Gastrocnemius medialis (tissue), 4 donors: ENCODE measurements around the gene MED12. TPM values are rescaled to one million over a fixed set of nuclear protein-coding genes. Genes with fewer than 3 reads are reported as not detected.

Experiments used
- ATAC-seq, 2 donors: fragments of 150-250 bp; one replicate each; pipeline ENCODE4 v1.9.1; 2016
- DNase-seq, 2 donors: peaks; one replicate each; pipeline ENCODE4 v3.0.0-alpha.2; 2019
- H3K27ac ChIP-seq, 4 donors: fragments of 200-600 bp; sonication (generic); 1 replicate in 1 of 4; 2 replicates in 3 of 4; pipeline ENCODE4 v1.5.1; 2016 to 2018; ENCODE audit warnings: mild to moderate bottlenecking in 2 of 4, moderate library complexity in 1 of 4
- H3K27me3 ChIP-seq, 3 donors: fragments of 200-600 bp; sonication (generic) in 2 of 3; 1 replicate in 1 of 3; 2 replicates in 2 of 3; pipeline versions ENCODE4 v1.5.1 to v1.6.0; 2016 to 2019; ENCODE audit warnings: mild to moderate bottlenecking in 1 of 3, moderate library complexity in 1 of 3
- H3K36me3 ChIP-seq, 2 donors: fragments of 200-600 bp; sonication (generic) in 1 of 2; one replicate each; pipeline ENCODE4 v1.5.1; 2017 to 2018
- H3K4me1 ChIP-seq, 2 donors: fragments of 200-600 bp; sonication (generic) in 1 of 2; one replicate each; pipeline ENCODE4 v1.5.1; 2016 to 2017; ENCODE audit warnings: mild to moderate bottlenecking in 2 of 2
- H3K4me3 ChIP-seq, 4 donors: fragments of 200-600 bp; sonication (generic) in 3 of 4; 1 replicate in 1 of 4; 2 replicates in 3 of 4; pipeline ENCODE4 v1.5.1; 2016 to 2019; ENCODE audit warnings: mild to moderate bottlenecking in 2 of 4
- H3K9me3 ChIP-seq, 3 donors: fragments of 200-600 bp; sonication (generic) in 2 of 3; 1 replicate in 1 of 3; 2 replicates in 2 of 3; pipeline ENCODE4 v1.5.1; 2016 to 2019
- POLR2A ChIP-seq, 2 donors: fragments of 450-650 bp; IDR thresholded peaks; one replicate each; pipeline ENCODE4 v1.6.1; 2017; ENCODE audit warnings: antibody characterized with exemption in 2 of 2, mild to moderate bottlenecking in 2 of 2, moderate library complexity in 2 of 2
- in situ Hi-C, 4 donors: fragments of 200-750 bp; cut with MboI; loops; one replicate each; pipeline versions ENCODE4 v1.15.0 to v1.8.0; 2017; ENCODE audit warnings: low sequenced_read_pairs in 4 of 4
- intact Hi-C: fragments of 100-400 bp; cut with DNase I; formaldehyde crosslinking; loops from one replicate; pipeline ENCODE4 v1.15.1; 2023; ENCODE audit warnings: low total_unique reads
- total RNA-seq, 4 donors: library from RNA; depleted of rRNA; stranded (reverse); fragments of >200 nt; gene quantifications; one replicate each; pipeline versions ENCODE4 v1.1.0 to v1.2.3, GENCODE V29; 2016
- TF ChIP-seq, protein P1 (sequence below), 5 experiments: fragments of 450-650 bp in 3 of 5; fragments of 200-600 bp in 2 of 5; sonication (generic) in 2 of 5; IDR thresholded peaks in 4 of 5; conservative IDR thresholded peaks in 1 of 5; 1 replicate in 4 of 5; 2 replicates in 1 of 5; pipeline ENCODE4 v1.5.1; 2016 to 2019; ENCODE audit warnings: antibody characterized with exemption in 5 of 5, mild to moderate bottlenecking in 3 of 5, moderate library complexity in 3 of 5

The MED12 gene
- total RNA-seq, 4 donors from 2014 or later, result 11.8 to 25.5 (median 17.4) TPM

- DNase-seq, result no peak
- ATAC-seq, result no peak
These were observed 52.9 kb downstream of the MED12 start for GRCh38 chrX:71171110-71171801.

DNA sequence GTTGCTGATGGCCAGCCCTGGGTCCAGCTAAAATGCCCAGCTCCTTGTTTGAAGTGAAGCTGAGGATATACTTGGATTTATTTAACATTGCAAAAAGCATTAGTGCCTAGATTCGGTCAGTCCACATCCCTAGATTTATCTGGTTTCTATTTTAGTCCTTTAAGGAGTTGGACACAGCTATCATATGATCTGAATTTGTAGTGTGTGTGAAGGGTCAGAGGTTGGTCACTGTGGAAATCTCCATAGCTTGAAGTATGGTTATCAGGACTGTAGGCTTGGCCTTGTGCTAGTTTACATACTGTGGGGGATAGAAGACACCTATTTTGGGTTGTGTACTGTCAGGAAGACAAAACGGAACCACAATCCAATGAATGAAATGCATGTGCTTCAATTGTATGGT lies 55.0 kb downstream of the MED12 start:
- DNase-seq, result no peak
- no peaks in the 10 kb centered on the region for H3K27me3 ChIP-seq
- H3K4me3 ChIP-seq, result no peak overlapping the region
- H3K9me3 ChIP-seq, result no peaks in the 10 kb centered on the region
- ATAC-seq, result no peak
- TF ChIP-seq POLR2A (IDR thresholded peaks at IDR 0.05), result no peak
- TF ChIP-seq, protein P1, sequence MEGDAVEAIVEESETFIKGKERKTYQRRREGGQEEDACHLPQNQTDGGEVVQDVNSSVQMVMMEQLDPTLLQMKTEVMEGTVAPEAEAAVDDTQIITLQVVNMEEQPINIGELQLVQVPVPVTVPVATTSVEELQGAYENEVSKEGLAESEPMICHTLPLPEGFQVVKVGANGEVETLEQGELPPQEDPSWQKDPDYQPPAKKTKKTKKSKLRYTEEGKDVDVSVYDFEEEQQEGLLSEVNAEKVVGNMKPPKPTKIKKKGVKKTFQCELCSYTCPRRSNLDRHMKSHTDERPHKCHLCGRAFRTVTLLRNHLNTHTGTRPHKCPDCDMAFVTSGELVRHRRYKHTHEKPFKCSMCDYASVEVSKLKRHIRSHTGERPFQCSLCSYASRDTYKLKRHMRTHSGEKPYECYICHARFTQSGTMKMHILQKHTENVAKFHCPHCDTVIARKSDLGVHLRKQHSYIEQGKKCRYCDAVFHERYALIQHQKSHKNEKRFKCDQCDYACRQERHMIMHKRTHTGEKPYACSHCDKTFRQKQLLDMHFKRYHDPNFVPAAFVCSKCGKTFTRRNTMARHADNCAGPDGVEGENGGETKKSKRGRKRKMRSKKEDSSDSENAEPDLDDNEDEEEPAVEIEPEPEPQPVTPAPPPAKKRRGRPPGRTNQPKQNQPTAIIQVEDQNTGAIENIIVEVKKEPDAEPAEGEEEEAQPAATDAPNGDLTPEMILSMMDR (IDR thresholded peaks at IDR 0.05 in 4 of 5, conservative IDR thresholded peaks at IDR 0.05 in 1 of 5), result no peak
- no peaks in the 10 kb centered on the region for H3K36me3 ChIP-seq
- no peaks in the 10 kb centered on the region for H3K4me1 ChIP-seq
- H3K27ac ChIP-seq, result no peak overlapping the region
- intact Hi-C loops (no loop called here), in situ Hi-C loops (loop anchor here in 2 of 4 donors (10.0 to 25.0 kb wide), 2 partner anchors 186 to 409 kb away; no protein-coding TSS in a partner anchor)

More at GRCh38 chrX:71171110-71171801, 52.9 kb downstream of the MED12 start:
- Histone ChIP-seq H3K27ac (no peak overlapping the region), H3K36me3 (no peaks in the 10 kb centered on the region), H3K4me3 (no peak overlapping the region), H3K27me3 (no peaks in the 10 kb centered on the region), H3K4me1 (no peaks in the 10 kb centered on the region), H3K9me3 (no peaks in the 10 kb centered on the region)
- in situ Hi-C loops, result loop anchor here in 2 of 4 donors (10.0 to 25.0 kb wide), 2 partner anchors 184 to 406 kb away; no protein-coding TSS in a partner anchor
- intact Hi-C loops, result no loop called here
- TF ChIP-seq, protein P1 (IDR thresholded peaks at IDR 0.05 in 4 of 5, conservative IDR thresholded peaks at IDR 0.05 in 1 of 5), result no peak
- no peak for TF ChIP-seq POLR2A (IDR thresholded peaks at IDR 0.05)

- ATAC-seq, result no peak
- Histone ChIP-seq H3K4me3 (no peak overlapping the region), H3K36me3 (no peaks in the 10 kb centered on the region), H3K27ac (no peak overlapping the region), H3K4me1 (no peaks in the 10 kb centered on the region), H3K27me3 (no peaks in the 10 kb centered on the region), H3K9me3 (no peaks in the 10 kb centered on the region)
- in situ Hi-C loops, result loop anchor here (5.0 to 25.0 kb wide), 4 partner anchors 187 to 412 kb away; no protein-coding TSS in a partner anchor
- intact Hi-C loops, result no loop called here
- no peak for DNase-seq
- TF ChIP-seq, protein P1 (IDR thresholded peaks at IDR 0.05 in 4 of 5, conservative IDR thresholded peaks at IDR 0.05 in 1 of 5), result no peak
- no peak for TF ChIP-seq POLR2A (IDR thresholded peaks at IDR 0.05)
These were observed 56.4 kb downstream of the MED12 start for GRCh38 chrX:71174795-71175194.

DNA sequence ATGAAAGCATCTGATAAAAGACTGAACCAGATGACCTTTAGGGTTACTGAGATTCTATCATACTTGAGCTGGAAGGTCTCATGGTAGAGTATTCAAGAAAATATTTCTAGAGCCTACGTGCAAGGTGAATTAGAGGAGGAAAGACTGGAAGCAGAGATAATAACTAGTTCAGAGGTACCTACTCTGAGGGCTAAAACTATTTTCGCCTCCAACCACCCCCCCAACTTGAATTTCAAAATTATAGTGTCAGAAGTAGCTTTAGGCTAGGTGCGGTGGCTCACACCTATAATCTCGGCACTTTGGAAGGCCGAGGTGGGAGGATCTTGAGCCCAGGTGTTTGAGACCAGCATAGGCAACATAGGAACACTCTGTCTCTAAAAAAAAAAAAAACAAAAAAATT lies 57.1 kb downstream of the MED12 start:
- H3K4me1 ChIP-seq, result no peaks in the 10 kb centered on the region
- TF ChIP-seq, protein P1 (IDR thresholded peaks at IDR 0.05 in 4 of 5, conservative IDR thresholded peaks at IDR 0.05 in 1 of 5), result no peak
- TF ChIP-seq POLR2A (IDR thresholded peaks at IDR 0.05), result no peak
- in situ Hi-C loops (loop anchor here (5.0 to 25.0 kb wide), 3 partner anchors 403 to 413 kb away; no protein-coding TSS in a partner anchor), intact Hi-C loops (no loop called here)
- no peaks in the 10 kb centered on the region for H3K9me3 ChIP-seq
- DNase-seq, result no peak
- H3K27me3 ChIP-seq, result no peaks in the 10 kb centered on the region
- no peaks in the 10 kb centered on the region for H3K36me3 ChIP-seq
- H3K4me3 ChIP-seq, result no peak overlapping the region
- H3K27ac ChIP-seq, result no peak overlapping the region
- ATAC-seq, result no peak
